Panc1 (cell line): Measurements from ENCODE around the gene AUP1. TPM values are rescaled to one million over a fixed set of nuclear protein-coding genes. Genes with fewer than 3 reads are reported as not detected.

Experiments
- ATAC-seq: fragments of 200-7000 bp; cut with Tn5 transposase; 2 replicates; pipeline ENCODE4 v1.9.1; 2020; ENCODE audit warnings: mild to moderate bottlenecking, moderate library complexity
- BruUV-seq: library from RNA; stranded (reverse); fragments of 400-500 nt; replicated peaks from 2 replicates; lab custom pipeline; 2021; lab: Mats Ljungman, UMichigan
- CTCF ChIA-PET: fragments of 300-600 bp; sonication (Branson Sonifier 250); formaldehyde crosslinking; loops from one replicate; lab custom pipeline; 2022; ENCODE audit warnings: antibody characterized with exemption; lab: Charles Lee
- POLR2A ChIA-PET: fragments of 300-600 bp; sonication (Branson Sonifier 250); formaldehyde crosslinking; loops from one replicate; lab custom pipeline; 2022; ENCODE audit warnings: antibody characterized with exemption; lab: Charles Lee
- DNase-seq: peaks from one replicate; pipeline ENCODE4 v3.0.0-alpha.2; 2010; ENCODE audit warnings: low read depth, low spot score
- H3K27ac ChIP-seq: 2 replicates; pipeline ENCODE4 v1.5.1; 2011; ENCODE audit warnings: mild to moderate bottlenecking, low read length, inconsistent platforms
- H3K27me3 ChIP-seq: fragments of 200-500 bp; sonication (Bioruptor generic); 2 replicates; pipeline ENCODE4 v1.6.0; 2014; ENCODE audit warnings: low read length, inconsistent platforms; ENCODE audit not compliant: control insufficient read depth, insufficient read depth
- H3K36me3 ChIP-seq: fragments of 200-500 bp; sonication (Bioruptor generic); 2 replicates; pipeline ENCODE4 v1.5.1; 2014; ENCODE audit warnings: inconsistent platforms, mild to moderate bottlenecking, low read length, moderate library complexity; ENCODE audit not compliant: control insufficient read depth, insufficient read depth
- H3K4me1 ChIP-seq: 2 replicates; pipeline ENCODE4 v1.5.1; 2011; ENCODE audit warnings: inconsistent platforms, mild to moderate bottlenecking, low read length, moderate library complexity; ENCODE audit not compliant: control insufficient read depth, insufficient read depth
- H3K4me3 ChIP-seq, 2 experiments: 2 replicates each; pipeline ENCODE4 v1.5.1; 2011 to 2012; ENCODE audit warnings: low read depth in 2 of 2, low read length in 2 of 2, mild to moderate bottlenecking in 2 of 2, inconsistent platforms in 1 of 2, moderate library complexity in 1 of 2
- H3K9me3 ChIP-seq: fragments of 200-500 bp; sonication (Bioruptor generic); 2 replicates; pipeline ENCODE4 v1.5.1; 2014; ENCODE audit warnings: low read depth, mild to moderate bottlenecking, inconsistent platforms, low read length, moderate library complexity; ENCODE audit not compliant: control insufficient read depth, insufficient read depth
- CTCF ChIP-seq: fragments of 450-650 bp; IDR thresholded peaks from 2 replicates; pipeline ENCODE4 v1.5.1; 2017; ENCODE audit warnings: mild to moderate bottlenecking
- POLR2AphosphoS5 ChIP-seq: IDR thresholded peaks from 2 replicates; pipeline ENCODE4 v1.6.1; 2012; ENCODE audit warnings: mild to moderate bottlenecking, low read depth, low read length, moderate library complexity
- REST ChIP-seq, 2 experiments: IDR thresholded peaks; 2 replicates each; pipeline ENCODE4 v1.6.1; 2011 to 2012; ENCODE audit warnings: low read depth in 2 of 2, control low read depth in 1 of 2, low read length in 1 of 2, mild to moderate bottlenecking in 1 of 2, moderate library complexity in 1 of 2; ENCODE audit not compliant: insufficient read depth in 1 of 2
- SIN3A ChIP-seq: IDR thresholded peaks from 2 replicates; pipeline ENCODE4 v1.6.1; 2012; ENCODE audit warnings: low read depth, mild to moderate bottlenecking, low read length, moderate library complexity, borderline replicate concordance; ENCODE audit not compliant: insufficient read depth
- TCF7L2 ChIP-seq: IDR thresholded peaks from 2 replicates; pipeline ENCODE4 v1.6.1; 2011; ENCODE audit warnings: mild to moderate bottlenecking, low read depth, low read length, inconsistent platforms
- in situ Hi-C: cut with HindIII; loops from 2 replicates; pipeline ENCODE4 v1.10.0; 2016; ENCODE audit warnings: low sequenced_read_pairs, low pct_unique_long_range_greater_than_20kb
- intact Hi-C: fragments of 100-400 bp; cut with micrococcal nuclease; formaldehyde crosslinking; loops from one replicate; pipeline ENCODE4 v1.10.0; 2022; ENCODE audit not compliant: unreplicated experiment
- total RNA-seq: library from RNA; stranded (reverse); gene quantifications from one replicate; pipeline ENCODE4 v1.2.1, GENCODE V29; 2021; ENCODE audit not compliant: unreplicated experiment

AUP1 gene
- total RNA-seq, 1 experiment from 2014 or later = 142 TPM

DNA sequence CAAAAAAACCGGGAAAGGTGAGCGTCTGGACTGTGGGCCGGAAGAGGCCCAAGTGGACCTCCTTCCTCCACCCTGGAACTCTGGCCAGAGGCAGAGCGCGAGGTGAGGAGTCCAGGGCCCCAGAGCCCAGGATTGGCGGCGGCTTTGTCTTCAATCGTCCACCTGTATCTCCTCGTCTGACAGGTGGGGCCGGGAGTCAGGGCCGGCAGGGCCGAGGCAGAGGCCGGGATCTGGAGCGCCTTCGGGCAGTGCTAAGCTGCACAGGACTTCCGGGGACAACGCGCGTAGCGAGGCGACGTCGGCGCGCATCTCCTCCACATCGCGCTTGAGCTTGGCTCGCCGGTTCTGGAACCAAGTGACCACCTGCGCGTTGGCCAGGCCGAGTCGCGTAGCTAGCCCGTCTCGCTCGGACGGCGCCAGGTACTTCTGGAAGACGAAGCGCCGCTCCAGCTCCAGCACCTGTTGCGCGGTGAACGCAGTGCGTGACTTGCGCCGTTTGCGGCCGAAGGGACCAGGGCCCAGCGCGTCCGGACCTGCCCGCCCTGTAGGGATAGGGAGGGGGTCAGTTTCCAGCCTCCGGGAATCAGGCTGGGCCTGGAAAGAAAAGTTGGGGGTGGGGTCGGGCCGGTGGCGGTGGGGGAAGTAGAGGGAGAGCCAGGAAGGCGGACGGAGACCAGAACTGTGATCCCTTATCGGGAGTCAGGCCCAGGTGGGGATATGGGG, 31.6 kb downstream of the AUP1 start:
- H3K4me1 ChIP-seq = peaks cover 34% of the 10 kb centered on the region
- DNase-seq = no peak
- no peak overlapping the region for H3K4me3 ChIP-seq
- no peaks in the 10 kb centered on the region for H3K27me3 ChIP-seq
- H3K27ac ChIP-seq = no peak overlapping the region
- H3K9me3 ChIP-seq = no peaks in the 10 kb centered on the region
- ChIA-PET CTCF (no interaction called here), POLR2A (no interaction called here)
- TF ChIP-seq POLR2AphosphoS5 (no peak), REST (IDR thresholded peaks at IDR 0.05; ENCODE audit: insufficient read depth in 1 of 2, low read depth in 2 of 2, low read length in 1 of 2) (no peak), CTCF (no peak), SIN3A (no peak), TCF7L2 (no peak)
- no peak for ATAC-seq
- no TSS peak for BruUV-seq
- intact Hi-C loops (no loop called here), in situ Hi-C loops (no loop called here)
- H3K36me3 ChIP-seq = no peaks in the 10 kb centered on the region

DNA sequence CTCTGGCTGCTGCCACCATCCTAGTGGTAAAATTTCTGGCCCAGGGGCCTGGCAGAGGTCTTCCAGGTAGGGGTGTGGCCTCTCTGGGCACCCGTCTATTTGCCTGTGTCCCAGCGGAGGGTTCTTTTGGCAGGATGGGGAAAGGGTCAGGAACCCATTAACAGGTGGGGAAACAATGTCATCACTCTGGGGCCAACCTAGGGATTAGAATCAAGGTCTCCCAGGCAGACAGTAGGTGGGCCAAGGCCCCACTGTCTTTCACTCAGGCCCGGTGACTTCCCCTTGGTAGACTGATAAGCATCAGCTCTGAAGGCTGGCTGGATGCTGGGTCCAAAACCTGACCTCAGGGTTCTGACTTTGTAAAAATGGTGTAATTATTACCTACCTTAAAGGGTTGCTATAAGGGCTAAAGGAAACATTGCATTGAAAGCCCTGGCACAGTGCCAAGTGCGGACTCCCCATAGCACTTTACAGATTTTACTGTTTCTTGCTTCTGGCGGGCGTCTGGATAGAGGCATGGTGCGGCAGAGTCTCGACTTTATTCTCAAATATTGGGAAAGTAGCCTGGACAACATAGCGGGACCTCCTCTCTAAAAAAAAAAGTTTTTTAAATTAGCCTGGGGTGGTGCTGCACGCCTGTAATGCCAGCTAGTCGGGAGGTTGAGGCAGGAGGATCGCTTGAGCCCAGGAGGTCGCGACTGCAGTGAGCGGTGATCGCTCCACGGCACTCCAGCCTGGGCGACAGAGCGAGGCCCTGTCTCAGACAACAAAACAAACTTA, 32.3 kb downstream of the AUP1 start:
- in situ Hi-C loops = no loop called here
- no TSS peak for BruUV-seq
- no peak overlapping the region for H3K4me3 ChIP-seq
- no peaks in the 10 kb centered on the region for H3K27me3 ChIP-seq
- ChIA-PET CTCF (no interaction called here), POLR2A (no interaction called here)
- no peaks in the 10 kb centered on the region for H3K9me3 ChIP-seq
- ATAC-seq (no peak), DNase-seq (no peak)
- H3K27ac ChIP-seq = no peak overlapping the region
- H3K36me3 ChIP-seq = no peaks in the 10 kb centered on the region
- TF ChIP-seq CTCF = no peak
- 0 out of 2 replicates have a peak, but pooled peaks have one; percentile 34 for TF ChIP-seq POLR2AphosphoS5
- intact Hi-C loops = no loop called here
- peaks cover 32% of the 10 kb centered on the region for H3K4me1 ChIP-seq
